Adrenal gland (tissue), 12 donors: ENCODE measurements around the gene MRAS. TPM values are rescaled to one million over a fixed set of nuclear protein-coding genes. Genes with fewer than 3 reads are reported as not detected.

Experiments used
- DNase-seq, 7 donors: peaks; one replicate each; pipeline ENCODE4 v3.0.0-alpha.2; 2019 to 2020
- H3K27ac ChIP-seq, 5 donors: fragments of 200-600 bp; sonication (generic) in 4 of 5; 1 replicate in 3 of 5; 2 replicates in 2 of 5; pipeline versions ENCODE4 v1.5.1 to v1.8.0; 2016 to 2020; ENCODE audit warnings: mild to moderate bottlenecking in 1 of 5
- H3K27me3 ChIP-seq: fragments of 200-600 bp; 2 replicates; pipeline ENCODE4 v1.8.0; 2021
- H3K36me3 ChIP-seq, 2 donors: fragments of 200-600 bp; replicated peaks in 1 of 2; 1 replicate in 1 of 2; 2 replicates in 1 of 2; pipeline versions ENCODE4 v1.5.1 to v1.8.0; 2018 to 2022
- H3K4me1 ChIP-seq, 2 donors: fragments of 200-600 bp; replicated peaks in 1 of 2; 1 replicate in 1 of 2; 2 replicates in 1 of 2; pipeline versions ENCODE4 v1.5.1 to v1.8.0; 2018 to 2021
- H3K4me3 ChIP-seq, 4 donors: fragments of 200-600 bp; sonication (generic) in 3 of 4; one replicate each; pipeline ENCODE4 v1.5.1; 2016 to 2018
- H3K9me3 ChIP-seq, 3 donors: fragments of 200-600 bp; sonication (generic) in 1 of 3; replicated peaks in 1 of 3; 1 replicate in 2 of 3; 2 replicates in 1 of 3; pipeline versions ENCODE4 v1.5.1 to v1.8.0; 2016 to 2021
- CTCF ChIP-seq, 6 experiments: fragments of 450-650 bp in 4 of 6; fragments of 200-600 bp in 2 of 6; sonication (generic) in 1 of 6; IDR thresholded peaks; 1 replicate in 5 of 6; 2 replicates in 1 of 6; pipeline versions ENCODE4 v1.5.1 to v1.8.0; 2016 to 2021; ENCODE audit warnings: antibody characterized with exemption in 6 of 6, mild to moderate bottlenecking in 2 of 6, moderate library complexity in 1 of 6
- POLR2A ChIP-seq, 2 donors: fragments of 450-650 bp; IDR thresholded peaks; one replicate each; pipeline ENCODE4 v1.6.1; 2017; ENCODE audit warnings: antibody characterized with exemption in 2 of 2, mild to moderate bottlenecking in 2 of 2, moderate library complexity in 1 of 2
- WGBS, 4 donors: extraction: QIAGEN DNeasy Blood & Tissue Kit in 2 of 4; methylation state at CpG; one replicate each; pipeline versions ENCODE4 v1.1.5 to v1.1.7; 2013 to 2017; 5-methylcytosine and 5-hydroxymethylcytosine counted together
- intact Hi-C, 2 donors: fragments of 100-400 bp; cut with DNase I; formaldehyde crosslinking; loops; one replicate each; pipeline versions ENCODE4 v1.14.1 to v1.15.0; 2022 to 2023
- polyA plus RNA-seq, 3 donors: library from polyadenylated mRNA; stranded (reverse); fragments of 200-250 nt in 2 of 3; fragments of 350-450 nt in 1 of 3; fragmentation: Illumina TruSeq in 1 of 3; extraction: RNeasy Lipid Tissue Mini Kit (QIAGEN cat#74804) in 1 of 3; gene quantifications; one replicate each; pipeline ENCODE4 v1.2.3, GENCODE V29; 2013 to 2014
- total RNA-seq, 9 donors: library from RNA; depleted of rRNA in 4 of 9; stranded (reverse); fragments of >200 nt in 4 of 9; fragments of 120-200 nt in 1 of 9; fragmentation: NEBNext Ultra II Directional in 1 of 9; extraction: Animal tissue kit (Norgen Biotek cat#: 25700) in 1 of 9; gene quantifications; one replicate each; pipeline versions ENCODE4 v1.1.0 to v1.2.4, GENCODE V29; 2013 to 2023
- donor health status: healthy with polysubstance abuse.
- donor health status: Bipolar disorder and iron deficiency.
- donor health status: DM: yes; HTN: yes; CAD: no.
- donor health status: DM: no; HTN: no; CAD: no.
- donor health status: DM: no; HTN: no; CAD: no.
- donor health status: DM: yes; HTN: yes; CAD: no.

The MRAS gene
- total and polyA plus RNA-seq, 12 donors = 47.9 to 337 (median 109) TPM

- TF ChIP-seq POLR2A (IDR thresholded peaks at IDR 0.05) (no peak), CTCF (IDR thresholded peaks at IDR 0.05) (no peak)
- Histone ChIP-seq H3K27ac (no peak overlapping the region), H3K27me3 (no peaks in the 10 kb centered on the region), H3K36me3 (no peaks in the 10 kb centered on the region), H3K4me3 (no peak overlapping the region), H3K4me1 (peaks cover 0 to 6% of the 10 kb centered on the region in 2 donors), H3K9me3 (no peaks in the 10 kb centered on the region)
- DNase-seq = no peak
- 82 to 94% (median 84%) methylated on average over 4 of the region's 4 CpGs for WGBS, 4 donors
- intact Hi-C loops = loop anchor here in 1 of 2 donors (5.0 to 10.0 kb wide), 2 partner anchors 89 to 143 kb away; partner anchors contain the start of gene ARMC8
These were observed 20.5 kb upstream of the MRAS start for GRCh38 chr3:138327831-138328230.

GRCh38 chr3:138328341-138328740 lies 20.0 kb upstream of the MRAS start:
- no peak for TF ChIP-seq POLR2A (IDR thresholded peaks at IDR 0.05)
- TF ChIP-seq CTCF (IDR thresholded peaks at IDR 0.05) = no peak
- H3K27me3 ChIP-seq = no peaks in the 10 kb centered on the region
- no peaks in the 10 kb centered on the region for H3K9me3 ChIP-seq
- intact Hi-C loops = loop anchor here in 1 of 2 donors (5.0 to 10.0 kb wide), 2 partner anchors 89 to 144 kb away; partner anchors contain the start of gene ARMC8
- H3K4me1 ChIP-seq = peaks cover 0 to 6% of the 10 kb centered on the region in 2 donors
- H3K36me3 ChIP-seq = no peaks in the 10 kb centered on the region
- 32 to 46% (median 34%) methylated on average over 2 of the region's 2 CpGs for WGBS, 4 donors
- no peak overlapping the region for H3K27ac ChIP-seq
- no peak overlapping the region for H3K4me3 ChIP-seq
- no peak for DNase-seq

GRCh38 chr3:138329127-138329983 lies 19.0 kb upstream of the MRAS start, which contains the start of gene NME9:
Gene NME9, minus strand, starts transcription at chr3:138329851. Its CDS starts 516 bp downstream, at chr3:138329335.
- H3K27me3 ChIP-seq = no peaks in the 10 kb centered on the region
- peak within 1 kb of the TSS in 3 of 4 donors; percentile 15 to 64 (median 47) for H3K4me3 ChIP-seq
- intact Hi-C loops = loop anchor here in 1 of 2 donors (5.0 to 10.0 kb wide), 2 partner anchors 88 to 145 kb away; partner anchors contain the start of gene ARMC8
- H3K9me3 ChIP-seq = no peaks in the 10 kb centered on the region
- 0 to 1% (median 1%) methylated on average over 20 to 62 of the region's 62 CpGs for WGBS, 4 donors
- no peaks in the 10 kb centered on the region for H3K36me3 ChIP-seq
- DNase-seq = peak; percentile 93 to 97 (median 94)
- peak within 1 kb of the TSS in 4 of 5 donors; percentile 29 to 66 (median 57) for H3K27ac ChIP-seq
- TF ChIP-seq POLR2A (IDR thresholded peaks at IDR 0.05) = peak in 1 of 2 donors; percentile 8
- TF ChIP-seq CTCF (IDR thresholded peaks at IDR 0.05) = peak; percentile 37 to 59 (median 48)
- peaks cover 0 to 6% of the 10 kb centered on the region in 2 donors for H3K4me1 ChIP-seq

GRCh38 chr3:138329984-138330293 lies 18.4 kb upstream of the MRAS start:
- TF ChIP-seq POLR2A (IDR thresholded peaks at IDR 0.05) (no peak), CTCF (IDR thresholded peaks at IDR 0.05) (no peak)
- WGBS, 4 donors = 4 to 11% (median 9%) methylated on average over 5 to 7 of the region's 7 CpGs
- H3K27me3 ChIP-seq = no peaks in the 10 kb centered on the region
- intact Hi-C loops = loop anchor here in 1 of 2 donors (5.0 to 10.0 kb wide), 2 partner anchors 87 to 145 kb away; partner anchors contain the start of gene ARMC8
- H3K4me3 ChIP-seq = peak overlapping the region in 1 of 4 donors; percentile 64
- peak overlapping the region in 3 of 5 donors; percentile 18 to 66 (median 48) for H3K27ac ChIP-seq
- DNase-seq = no peak
- no peaks in the 10 kb centered on the region for H3K36me3 ChIP-seq
- H3K9me3 ChIP-seq = no peaks in the 10 kb centered on the region
- H3K4me1 ChIP-seq = peaks cover 0 to 6% of the 10 kb centered on the region in 2 donors
